MCF 10A (cell line): ENCODE results near the gene STRIP2. TPM values are rescaled to one million over a fixed set of nuclear protein-coding genes. Genes with fewer than 3 reads are reported as not detected.

Source experiments
- BruUV-seq: library from RNA; stranded (reverse); fragments of 400-500 nt; replicated peaks from 2 replicates; lab custom pipeline; 2021; lab: Mats Ljungman, UMichigan
- CTCF ChIA-PET: fragments of 300-600 bp; sonication (Branson Sonifier 250); formaldehyde crosslinking; extraction: SDS; loops from one replicate; lab custom pipeline; 2021; ENCODE audit warnings: antibody characterized with exemption, inconsistent platforms; lab: Yijun Ruan, JAX
- POLR2A ChIA-PET: fragments of 300-600, 350-650 bp; sonication (Branson Sonifier 250); formaldehyde crosslinking; extraction: SDS; loops from one replicate; lab custom pipeline; 2020; ENCODE audit warnings: antibody characterized with exemption, inconsistent platforms; lab: Yijun Ruan, JAX
- DNase-seq: peaks from one replicate; pipeline ENCODE4 v3.0.0-alpha.2; 2018; ENCODE audit not compliant: unreplicated experiment
- H3K27ac Mint-ChIP-seq: one replicate; pipeline ENCODE4 v1.8.0; 2022; ENCODE audit warnings: mild to moderate bottlenecking, low read depth, mixed read lengths; ENCODE audit not compliant: unreplicated experiment
- H3K27me3 Mint-ChIP-seq: one replicate; pipeline ENCODE4 v1.8.0; 2022; ENCODE audit warnings: mixed read lengths; ENCODE audit not compliant: insufficient read depth, unreplicated experiment
- H3K36me3 Mint-ChIP-seq: one replicate; pipeline ENCODE4 v1.8.0; 2022; ENCODE audit warnings: mild to moderate bottlenecking, moderate library complexity, mixed read lengths; ENCODE audit not compliant: insufficient read depth, unreplicated experiment
- H3K4me1 Mint-ChIP-seq: one replicate; pipeline ENCODE4 v1.8.0; 2022; ENCODE audit warnings: mixed read lengths; ENCODE audit not compliant: insufficient read depth, unreplicated experiment
- H3K4me3 Mint-ChIP-seq: one replicate; pipeline ENCODE4 v1.8.0; 2022; ENCODE audit warnings: mild to moderate bottlenecking, moderate library complexity, mixed read lengths; ENCODE audit not compliant: unreplicated experiment
- H3K9me3 Mint-ChIP-seq: one replicate; pipeline ENCODE4 v1.8.0; 2022; ENCODE audit warnings: mixed read lengths; ENCODE audit not compliant: unreplicated experiment
- CTCF ChIP-seq: fragments of 200-600 bp; IDR thresholded peaks from one replicate; pipeline ENCODE4 v1.8.0; 2022; ENCODE audit warnings: antibody characterized with exemption, mild to moderate bottlenecking; ENCODE audit not compliant: unreplicated experiment
- intact Hi-C: fragments of 100-400 bp; cut with micrococcal nuclease; formaldehyde crosslinking; loops from 2 replicates; pipeline ENCODE4 v1.14.1; 2022
- total RNA-seq: library from RNA; stranded (reverse); gene quantifications from 2 replicates; pipeline ENCODE4 v1.2.3, GENCODE V29; 2022

The STRIP2 gene
- total RNA-seq, 1 experiment from 2014 or later: 6.3 TPM

- no peaks in the 10 kb centered on the region for H3K9me3 Mint-ChIP-seq
- POLR2A ChIA-PET: interaction anchor here (0.8 to 1.2 kb wide), 3 partner anchors 9 to 12 kb away, joined by 3 read pairs; no protein-coding TSS in a partner anchor
- BruUV-seq: no TSS peak
- DNase-seq: no peak
- CTCF ChIA-PET: interaction anchor here (0.7 to 0.8 kb wide), 2 partner anchors 209 to 524 kb away, joined by 3 to 4 read pairs; no protein-coding TSS in a partner anchor
- TF ChIP-seq CTCF: no peak
- H3K4me3 Mint-ChIP-seq: no peak overlapping the region
- H3K4me1 Mint-ChIP-seq: peaks cover 11% of the 10 kb centered on the region
- H3K36me3 Mint-ChIP-seq: peaks cover 14% of the 10 kb centered on the region
- H3K27me3 Mint-ChIP-seq: no peaks in the 10 kb centered on the region
- H3K27ac Mint-ChIP-seq: no peak overlapping the region
- intact Hi-C loops: no loop called here
Measured at GRCh38 chr7:129427526-129428045, 6.6 kb upstream of the STRIP2 start.

GRCh38 chr7:129431911-129432643, 2.2 kb upstream of the STRIP2 start:
- Mint-ChIP-seq H3K4me1 (peaks cover 19% of the 10 kb centered on the region), H3K4me3 (no peak overlapping the region), H3K36me3 (peaks cover 6% of the 10 kb centered on the region), H3K27ac (no peak overlapping the region), H3K27me3 (no peaks in the 10 kb centered on the region), H3K9me3 (no peaks in the 10 kb centered on the region)
- ChIA-PET CTCF (interaction anchor here (0.6 to 1.5 kb wide), 4 partner anchors 18 to 1045 kb away, joined by 3 to 5 read pairs (median 4); no protein-coding TSS in a partner anchor), POLR2A (no interaction called here)
- intact Hi-C loops: no loop called here
- BruUV-seq: no TSS peak
- DNase-seq: no peak
- TF ChIP-seq CTCF: no peak

- Mint-ChIP-seq H3K36me3 (peaks cover 6% of the 10 kb centered on the region), H3K4me1 (peaks cover 25% of the 10 kb centered on the region), H3K27me3 (no peaks in the 10 kb centered on the region), H3K9me3 (no peaks in the 10 kb centered on the region), H3K4me3 (peak overlapping the region; percentile 96), H3K27ac (peak overlapping the region; percentile 29)
- ChIA-PET CTCF (interaction anchor here (0.7 to 2.0 kb wide), 6 partner anchors 10 to 67 kb away, joined by 3 to 9 read pairs (median 4); no protein-coding TSS in a partner anchor), POLR2A (interaction anchor here (0.7 to 1.6 kb wide), 12 partner anchors 9 to 210 kb away, joined by 3 to 6 read pairs (median 4); partner anchors contain the start of gene AHCYL2)
- BruUV-seq: TSS peak; percentile 20
- no peak for TF ChIP-seq CTCF
- DNase-seq: peak; percentile 11
- intact Hi-C loops: loop anchor here (1.0 kb wide), 1 partner anchor 91 kb away; no protein-coding TSS in a partner anchor
Measured at GRCh38 chr7:129434675-129435318, 565 bp downstream of the STRIP2 start.

- no peaks in the 10 kb centered on the region for H3K27me3 Mint-ChIP-seq
- ChIA-PET POLR2A (interaction anchor here (1.3 kb wide), 1 partner anchor 13 kb away, joined by 3 read pairs; no protein-coding TSS in a partner anchor), CTCF (no interaction called here)
- BruUV-seq: no TSS peak
- DNase-seq: no peak
- TF ChIP-seq CTCF: no peak
- no peaks in the 10 kb centered on the region for H3K9me3 Mint-ChIP-seq
- H3K4me1 Mint-ChIP-seq: peaks cover 31% of the 10 kb centered on the region
- intact Hi-C loops: no loop called here
- no peak overlapping the region for H3K27ac Mint-ChIP-seq
- peaks cover 6% of the 10 kb centered on the region for H3K36me3 Mint-ChIP-seq
- H3K4me3 Mint-ChIP-seq: peak overlapping the region; percentile 96
Measured at GRCh38 chr7:129435414-129435829, 1.2 kb downstream of the STRIP2 start.
